ENCODE measurements around the gene ADCYAP1R1.

The ADCYAP1R1 gene

GRCh38 chr7:31125171-31125570 lies 73.1 kb downstream of the ADCYAP1R1 start:
- Histone ChIP-seq H3K4me3 (IDR thresholded peaks at IDR 0.05; ENCODE audit: insufficient read depth, low read depth, low read length) (no peak overlapping the region), H3K27me3 (ENCODE audit: insufficient read depth, low read depth) (no peaks in the 10 kb centered on the region), H3K36me3 (ENCODE audit: insufficient read depth) (no peaks in the 10 kb centered on the region), H2AFZ (ENCODE audit: low read depth) (no peak overlapping the region), H3K27ac (no peak overlapping the region), H3K9ac (no peak overlapping the region), H4K20me1 (ENCODE audit: insufficient read depth) (no peaks in the 10 kb centered on the region), H3K4me2 (no peak overlapping the region), H3K4me1 (ENCODE audit: low read depth, poor library complexity, severe bottlenecking) (no peaks in the 10 kb centered on the region), H3K79me2 (ENCODE audit: insufficient read depth, low read depth) (no peaks in the 10 kb centered on the region)
- no peak for TF ChIP-seq CTCF (conservative IDR thresholded peaks at IDR 0.05; ENCODE audit: low read depth, low read length)

GRCh38 chr7:31126976-31127375 lies 74.9 kb downstream of the ADCYAP1R1 start:
- Histone ChIP-seq H3K36me3 (ENCODE audit: insufficient read depth) (no peaks in the 10 kb centered on the region), H3K4me3 (IDR thresholded peaks at IDR 0.05; ENCODE audit: insufficient read depth, low read depth, low read length) (no peak overlapping the region), H3K27me3 (ENCODE audit: insufficient read depth, low read depth) (no peaks in the 10 kb centered on the region), H3K79me2 (ENCODE audit: insufficient read depth, low read depth) (no peaks in the 10 kb centered on the region), H3K27ac (no peak overlapping the region), H4K20me1 (ENCODE audit: insufficient read depth) (no peaks in the 10 kb centered on the region), H3K9ac (no peak overlapping the region), H2AFZ (ENCODE audit: low read depth) (no peak overlapping the region), H3K4me1 (ENCODE audit: low read depth, poor library complexity, severe bottlenecking) (no peaks in the 10 kb centered on the region), H3K4me2 (no peak overlapping the region)
- TF ChIP-seq CTCF (conservative IDR thresholded peaks at IDR 0.05; ENCODE audit: low read depth, low read length), result 0 out of 2 replicates have a peak, but pooled peaks have one; percentile 37

GRCh38 chr7:31129067-31129466 lies 77.0 kb downstream of the ADCYAP1R1 start:
- no peak overlapping the region for H2AFZ ChIP-seq (ENCODE audit: low read depth)
- H3K4me1 ChIP-seq (ENCODE audit: low read depth, poor library complexity, severe bottlenecking), result no peaks in the 10 kb centered on the region
- H3K36me3 ChIP-seq (ENCODE audit: insufficient read depth), result no peaks in the 10 kb centered on the region
- H3K4me3 ChIP-seq (IDR thresholded peaks at IDR 0.05; ENCODE audit: insufficient read depth, low read depth, low read length), result no peak overlapping the region
- H3K27ac ChIP-seq, result no peak overlapping the region
- no peaks in the 10 kb centered on the region for H3K27me3 ChIP-seq (ENCODE audit: insufficient read depth, low read depth)
- H3K9ac ChIP-seq, result no peak overlapping the region
- no peak overlapping the region for H3K4me2 ChIP-seq
- no peaks in the 10 kb centered on the region for H4K20me1 ChIP-seq (ENCODE audit: insufficient read depth)
- TF ChIP-seq CTCF (conservative IDR thresholded peaks at IDR 0.05; ENCODE audit: low read depth, low read length), result no peak
- H3K79me2 ChIP-seq (ENCODE audit: insufficient read depth, low read depth), result no peaks in the 10 kb centered on the region

GRCh38 chr7:31133497-31133896 lies 81.4 kb downstream of the ADCYAP1R1 start:
- no peak for TF ChIP-seq CTCF (conservative IDR thresholded peaks at IDR 0.05; ENCODE audit: low read depth, low read length)

More at GRCh38 chr7:31133497-31133896, 81.4 kb downstream of the ADCYAP1R1 start:
- H3K79me2 ChIP-seq (ENCODE audit: insufficient read depth, low read depth), result no peaks in the 10 kb centered on the region
- H3K27ac ChIP-seq, result no peak overlapping the region
- H3K4me2 ChIP-seq, result no peak overlapping the region
- no peak overlapping the region for H2AFZ ChIP-seq (ENCODE audit: low read depth)
- no peaks in the 10 kb centered on the region for H3K27me3 ChIP-seq (ENCODE audit: insufficient read depth, low read depth)
- no peaks in the 10 kb centered on the region for H3K36me3 ChIP-seq (ENCODE audit: insufficient read depth)
- no peak overlapping the region for H3K4me3 ChIP-seq (IDR thresholded peaks at IDR 0.05; ENCODE audit: insufficient read depth, low read depth, low read length)
- H4K20me1 ChIP-seq (ENCODE audit: insufficient read depth), result no peaks in the 10 kb centered on the region
- H3K9ac ChIP-seq, result no peak overlapping the region
- H3K4me1 ChIP-seq (ENCODE audit: low read depth, poor library complexity, severe bottlenecking), result no peaks in the 10 kb centered on the region
